ENCODE results near the gene TBC1D21.

DNA sequence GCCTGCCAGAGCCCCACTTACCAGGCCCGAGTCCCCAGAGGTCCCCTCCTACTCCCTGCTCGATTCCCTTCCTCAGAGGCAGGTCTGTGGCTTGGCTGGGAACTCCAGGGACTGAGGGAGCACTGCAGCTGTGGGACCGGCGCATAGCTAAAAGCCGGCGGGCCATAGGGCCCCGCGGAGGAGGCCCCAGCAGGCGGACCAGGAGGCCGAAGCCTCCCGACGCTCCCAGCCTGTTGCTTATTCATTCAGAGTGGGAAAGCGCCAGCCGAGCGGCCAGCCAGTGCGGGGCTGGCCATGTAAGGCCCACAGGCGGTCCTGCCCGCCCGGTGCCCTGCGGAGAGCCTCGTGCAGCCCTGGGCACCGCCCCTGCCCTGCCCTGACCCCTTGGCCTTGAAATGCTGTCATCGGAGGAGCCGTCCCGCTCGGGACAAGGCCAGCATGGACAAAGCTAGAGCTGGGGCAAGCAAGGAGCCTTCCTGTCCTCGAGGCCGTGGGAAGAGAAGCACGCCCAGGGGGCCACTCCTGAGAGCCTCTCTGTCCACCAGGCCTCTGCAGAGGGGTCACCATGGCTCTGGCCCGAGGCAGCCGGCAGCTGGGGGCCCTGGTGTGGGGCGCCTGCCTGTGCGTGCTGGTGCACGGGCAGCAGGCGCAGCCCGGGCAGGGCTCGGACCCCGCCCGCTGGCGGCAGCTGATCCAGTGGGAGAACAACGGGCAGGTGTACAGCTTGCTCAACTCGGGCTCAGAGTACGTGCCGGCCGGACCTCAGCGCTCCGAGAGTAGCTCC lies 53.0 kb downstream of the TBC1D21 start, which contains the start of gene LOXL1:
- TF ChIP-seq, protein P1, sequence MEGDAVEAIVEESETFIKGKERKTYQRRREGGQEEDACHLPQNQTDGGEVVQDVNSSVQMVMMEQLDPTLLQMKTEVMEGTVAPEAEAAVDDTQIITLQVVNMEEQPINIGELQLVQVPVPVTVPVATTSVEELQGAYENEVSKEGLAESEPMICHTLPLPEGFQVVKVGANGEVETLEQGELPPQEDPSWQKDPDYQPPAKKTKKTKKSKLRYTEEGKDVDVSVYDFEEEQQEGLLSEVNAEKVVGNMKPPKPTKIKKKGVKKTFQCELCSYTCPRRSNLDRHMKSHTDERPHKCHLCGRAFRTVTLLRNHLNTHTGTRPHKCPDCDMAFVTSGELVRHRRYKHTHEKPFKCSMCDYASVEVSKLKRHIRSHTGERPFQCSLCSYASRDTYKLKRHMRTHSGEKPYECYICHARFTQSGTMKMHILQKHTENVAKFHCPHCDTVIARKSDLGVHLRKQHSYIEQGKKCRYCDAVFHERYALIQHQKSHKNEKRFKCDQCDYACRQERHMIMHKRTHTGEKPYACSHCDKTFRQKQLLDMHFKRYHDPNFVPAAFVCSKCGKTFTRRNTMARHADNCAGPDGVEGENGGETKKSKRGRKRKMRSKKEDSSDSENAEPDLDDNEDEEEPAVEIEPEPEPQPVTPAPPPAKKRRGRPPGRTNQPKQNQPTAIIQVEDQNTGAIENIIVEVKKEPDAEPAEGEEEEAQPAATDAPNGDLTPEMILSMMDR (conservative IDR thresholded peaks at IDR 0.05): no peak
- no peak for TF ChIP-seq ZFX (IDR thresholded peaks at IDR 0.05)

Measured in C4-2B (cell line).